ENCODE results near the gene DLGAP3.
A peak's percentile ranks its signal among the peaks of the same experiment; 100 is the strongest.

Gene DLGAP3

GRCh38 chr1:34864759-34865158 is 64.7 kb downstream of the DLGAP3 start:
- no peak for DNase-seq

DNA sequence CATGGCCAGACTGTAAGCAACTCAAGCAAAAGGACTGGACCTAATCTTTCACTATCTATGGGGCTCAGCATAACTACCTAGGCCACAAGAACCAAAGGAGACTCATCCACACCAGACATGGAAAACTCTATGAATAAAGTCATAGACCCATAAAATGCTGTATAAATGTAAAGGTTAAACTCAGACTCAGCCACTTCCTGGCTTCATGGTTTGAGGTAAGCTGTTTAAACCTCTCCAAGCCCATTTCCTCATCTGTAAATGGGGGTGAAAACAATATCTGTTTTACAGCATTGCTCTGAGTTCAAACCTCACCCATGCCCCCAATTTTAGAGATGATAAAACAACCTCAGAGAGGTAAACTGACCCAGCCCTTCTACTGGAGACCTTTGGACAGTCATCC is 65.9 kb downstream of the DLGAP3 start:
- DNase-seq, result no peak

DNA sequence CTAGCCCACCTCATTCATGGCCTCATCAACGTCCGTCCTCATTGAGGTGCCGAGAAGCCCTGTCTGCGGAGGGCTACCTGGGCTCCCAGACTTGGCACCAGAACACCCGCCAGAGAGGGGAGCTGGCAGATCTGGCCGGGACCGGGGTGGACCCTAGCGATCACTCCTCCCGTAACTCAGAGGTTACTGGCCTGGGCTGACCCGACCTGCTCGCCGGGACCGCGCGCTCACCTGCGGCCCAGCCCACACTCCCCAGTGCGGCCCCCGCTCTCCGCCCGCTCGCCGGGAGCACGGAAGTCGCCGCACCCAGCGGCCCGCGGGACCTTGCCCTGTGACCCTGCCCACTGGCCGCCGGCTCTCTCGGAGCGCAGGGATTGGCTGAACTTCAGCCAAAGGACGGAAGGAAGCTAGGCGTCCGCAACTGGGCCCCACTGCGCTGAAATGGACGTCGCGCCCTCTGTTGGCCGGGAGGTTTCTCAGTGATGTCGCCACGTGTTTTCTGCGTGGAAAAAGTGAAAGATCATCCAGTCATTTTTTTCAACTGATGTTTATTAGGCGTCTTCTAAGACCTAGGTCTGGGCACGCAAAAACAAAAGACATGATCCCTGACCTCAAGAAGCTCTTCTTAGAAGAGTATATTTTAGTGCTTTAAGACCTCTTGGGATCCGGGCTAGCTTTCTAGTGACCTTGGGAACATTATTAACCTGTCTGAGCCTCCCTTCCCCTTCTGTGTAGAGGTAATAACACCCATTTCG is 69.8 kb downstream of the DLGAP3 start, which contains the start of gene SMIM12:
Gene SMIM12 (minus strand): TSS at position 304 of the 755 bp plus-strand sequence. CDS start 3,772 bp downstream, outside the sequence.
- DNase-seq, result peak; percentile 92

GRCh38 chr1:34858901-34859445 is 70.5 kb downstream of the DLGAP3 start:
- peak; percentile 29 for DNase-seq

- DNase-seq, result no peak
These were observed 72.8 kb downstream of the DLGAP3 start for GRCh38 chr1:34856697-34857096.

DNA sequence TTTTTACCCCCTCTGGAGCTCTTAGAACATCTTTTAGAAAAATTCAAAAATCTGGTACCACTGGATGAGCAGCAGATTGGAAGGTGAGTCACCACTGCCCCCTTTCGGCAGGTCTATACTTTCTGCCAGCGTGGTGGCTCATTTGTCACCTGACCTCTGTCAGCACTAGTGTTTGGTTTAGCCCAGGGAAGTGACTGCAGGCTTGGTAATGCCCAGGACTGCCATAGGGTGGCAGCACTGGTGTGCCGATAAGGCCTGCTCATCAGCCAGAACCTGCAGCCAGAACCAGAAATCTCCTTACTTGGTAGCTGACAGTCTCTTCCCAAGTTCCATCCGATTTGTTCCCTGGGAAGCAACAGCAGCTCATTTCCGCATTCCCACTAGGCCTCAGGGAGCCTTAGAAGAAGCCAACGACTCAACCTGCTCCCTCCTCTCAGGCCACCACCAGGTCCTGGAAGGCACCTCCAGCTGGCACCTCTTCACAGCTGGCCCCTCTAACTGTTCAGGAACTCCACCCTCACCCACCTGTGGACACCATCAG is 76.7 kb downstream of the DLGAP3 start:
- peak; percentile 82 for DNase-seq

- DNase-seq, result no peak
These were observed 77.9 kb downstream of the DLGAP3 start for GRCh38 chr1:34851431-34852105.

- no peak for DNase-seq
These were observed 79.1 kb downstream of the DLGAP3 start for GRCh38 chr1:34850382-34850781.

DNA sequence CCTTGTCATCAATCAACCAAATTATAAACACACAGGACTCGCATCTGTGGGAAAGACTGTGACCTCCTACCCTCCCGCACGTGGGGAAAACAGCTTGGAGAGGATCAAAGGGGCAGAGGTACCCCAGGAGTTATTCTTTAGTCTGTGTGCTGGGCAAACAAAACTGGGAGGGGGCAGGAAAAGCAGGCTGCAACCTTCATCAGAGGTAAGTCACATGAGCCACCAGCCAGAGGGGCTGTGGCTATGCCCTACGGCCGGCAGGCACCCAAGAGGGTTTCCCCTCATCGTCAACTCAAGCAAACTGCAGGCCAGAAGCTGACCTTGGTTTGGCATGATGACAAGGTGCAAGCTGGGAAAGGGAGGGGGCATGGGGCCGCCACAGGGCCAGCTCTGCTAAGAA is 82.4 kb downstream of the DLGAP3 start:
- no peak for DNase-seq

- DNase-seq, result no peak
These were observed 83.2 kb downstream of the DLGAP3 start for GRCh38 chr1:34846265-34846664.

- no peak for DNase-seq
These were observed 84.1 kb downstream of the DLGAP3 start for GRCh38 chr1:34845131-34845901.

- DNase-seq, result no peak
These were observed 85.2 kb downstream of the DLGAP3 start for GRCh38 chr1:34844252-34844634.

- DNase-seq, result no peak
These were observed 85.8 kb downstream of the DLGAP3 start for GRCh38 chr1:34843392-34844251.

- DNase-seq, result no peak
These were observed 86.5 kb downstream of the DLGAP3 start for GRCh38 chr1:34842952-34843371.

- DNase-seq, result no peak
These were observed 87.4 kb downstream of the DLGAP3 start for GRCh38 chr1:34842073-34842472.

DNA sequence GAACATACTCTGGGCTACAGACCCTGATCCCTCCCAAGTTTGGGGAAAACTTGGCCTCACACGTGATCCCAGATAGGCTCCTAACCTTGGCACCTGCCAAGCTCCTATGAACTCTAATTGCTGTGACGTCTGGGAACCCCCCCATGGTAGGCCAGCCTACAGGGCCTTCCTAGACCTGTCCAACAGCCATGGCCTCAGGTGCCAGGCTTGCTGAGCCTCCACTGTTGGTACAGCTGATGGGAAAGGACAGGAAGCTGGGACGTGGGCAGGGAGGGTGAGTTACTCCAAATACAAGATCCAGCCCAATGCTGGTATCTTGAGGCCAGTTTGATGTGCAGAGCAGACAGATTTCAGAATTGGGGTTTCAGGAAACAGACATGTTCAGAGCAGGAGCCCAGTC is 89.0 kb downstream of the DLGAP3 start:
- DNase-seq, result no peak

GRCh38 chr1:34839526-34840305 is 89.7 kb downstream of the DLGAP3 start:
- no peak for DNase-seq

GRCh38 chr1:34833711-34834110 is 95.7 kb downstream of the DLGAP3 start:
- no peak for DNase-seq

- DNase-seq, result no peak
These were observed 97.7 kb downstream of the DLGAP3 start for GRCh38 chr1:34831721-34832246.

GRCh38 chr1:34829250-34829649 is 100.2 kb downstream of the DLGAP3 start:
- no peak for DNase-seq

- DNase-seq, result no peak
These were observed 100.8 kb downstream of the DLGAP3 start for GRCh38 chr1:34828611-34829010.

Data from stimulated activated CD4-positive, alpha-beta T cell treated with anti-CD3 and anti-CD28 coated beads, Interleukin-12 subunit alpha, Interleukin-12 subunit beta, amount 100 ng/mL, for 4 hours (primary cell).